ENCODE measurements around the gene SLBP. TPM values are rescaled to one million over a fixed set of nuclear protein-coding genes. Genes with fewer than 3 reads are reported as not detected.

SLBP gene
- total RNA-seq (31.8 and 33.9 TPM in 2 replicates), polyA plus RNA-seq (19.4 and 30.7 TPM in 2 replicates), polyA minus RNA-seq (38.3 and 109 TPM in 2 replicates)
- total RNA-seq (2013) = 50.5 TPM

- no peaks in the 10 kb centered on the region for H3K9me3 Mint-ChIP-seq (ENCODE audit: insufficient read depth)
- Histone ChIP-seq H3K4me2 (replicated peaks; ENCODE audit: low read depth, low read length, poor library complexity, severe bottlenecking) (peak within 1 kb of the TSS; percentile 97), H3K4me3 (ENCODE audit: control extremely low read depth in 1 of 5, extremely low read depth in 1 of 5, insufficient read depth in 1 of 5, low read depth in 2 of 5, low read length in 4 of 5) (peak within 1 kb of the TSS; percentile 78 to 100 (median 96)), H4K20me1 (ENCODE audit: control insufficient read depth, insufficient read depth, low read length, poor library complexity, severe bottlenecking) (peaks cover 45% of the 10 kb centered on the region), H3K9me3 (ENCODE audit: control extremely low read depth in 1 of 3, control insufficient read depth in 2 of 3, insufficient read depth in 1 of 3, low read length in 2 of 3) (no peaks in the 10 kb centered on the region), H3K27ac (ENCODE audit: low read length in 2 of 2) (peak within 1 kb of the TSS; percentile 83 to 99), H3K27me3 (replicated peaks in 1 of 4; ENCODE audit: control extremely low read depth in 1 of 4, control insufficient read depth in 3 of 4, insufficient read depth in 4 of 4, low read length in 3 of 4) (no peaks in the 10 kb centered on the region), H3K79me2 (ENCODE audit: control insufficient read depth, insufficient read depth, low read length) (peaks cover 73% of the 10 kb centered on the region), H3K36me3 (replicated peaks in 1 of 2; ENCODE audit: control extremely low read depth in 1 of 2, control insufficient read depth in 1 of 2, extremely low read depth in 1 of 2, insufficient read depth in 2 of 2, low read length in 1 of 2) (peaks cover 0 to 10% of the 10 kb centered on the region in 2 experiments), H2AFZ (ENCODE audit: insufficient read depth, low read depth, low read length, poor library complexity, severe bottlenecking) (peak within 1 kb of the TSS; percentile 84), H3K9ac (ENCODE audit: low read length) (peak within 1 kb of the TSS; percentile 93), H3K4me1 (ENCODE audit: control insufficient read depth in 2 of 2, insufficient read depth in 2 of 2, low read length in 2 of 2) (peaks cover 52 to 60% of the 10 kb centered on the region in 2 donors)
- ChIA-PET CTCF (interaction anchor here (0.5 to 6.1 kb wide), 9 partner anchors 8 to 445 kb away, joined by 3 to 75 read pairs (median 5); partner anchors contain the start of genes LETM1, TACC3 and TMEM129), POLR2A (interaction anchor here (0.7 to 3.8 kb wide), 5 partner anchors 10 to 63 kb away, joined by 3 to 61 read pairs (median 3); partner anchors contain the start of genes TACC3 and TMEM129)
- DNase-seq = peak; percentile 99
- intact Hi-C loops (cut with micrococcal nuclease) = loop anchor here (1.0 to 5.0 kb wide), 6 partner anchors 9 to 755 kb away; partner anchors contain the start of genes FAM53A, LETM1, RNF4 and TACC3
- no peak for TF ChIP-seq EZH2 (IDR thresholded peaks at IDR 0.05; ENCODE audit: borderline replicate concordance, insufficient read depth, low read depth, low read length, poor library complexity, severe bottlenecking)
- TF ChIP-seq, protein P1, sequence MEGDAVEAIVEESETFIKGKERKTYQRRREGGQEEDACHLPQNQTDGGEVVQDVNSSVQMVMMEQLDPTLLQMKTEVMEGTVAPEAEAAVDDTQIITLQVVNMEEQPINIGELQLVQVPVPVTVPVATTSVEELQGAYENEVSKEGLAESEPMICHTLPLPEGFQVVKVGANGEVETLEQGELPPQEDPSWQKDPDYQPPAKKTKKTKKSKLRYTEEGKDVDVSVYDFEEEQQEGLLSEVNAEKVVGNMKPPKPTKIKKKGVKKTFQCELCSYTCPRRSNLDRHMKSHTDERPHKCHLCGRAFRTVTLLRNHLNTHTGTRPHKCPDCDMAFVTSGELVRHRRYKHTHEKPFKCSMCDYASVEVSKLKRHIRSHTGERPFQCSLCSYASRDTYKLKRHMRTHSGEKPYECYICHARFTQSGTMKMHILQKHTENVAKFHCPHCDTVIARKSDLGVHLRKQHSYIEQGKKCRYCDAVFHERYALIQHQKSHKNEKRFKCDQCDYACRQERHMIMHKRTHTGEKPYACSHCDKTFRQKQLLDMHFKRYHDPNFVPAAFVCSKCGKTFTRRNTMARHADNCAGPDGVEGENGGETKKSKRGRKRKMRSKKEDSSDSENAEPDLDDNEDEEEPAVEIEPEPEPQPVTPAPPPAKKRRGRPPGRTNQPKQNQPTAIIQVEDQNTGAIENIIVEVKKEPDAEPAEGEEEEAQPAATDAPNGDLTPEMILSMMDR (IDR thresholded peaks at IDR 0.05) = no peak
- peak within 1 kb of the TSS; percentile 98 for H3K27ac Mint-ChIP-seq
- ATAC-seq (ENCODE audit: low read depth) = peak; percentile 86
- peak within 1 kb of the TSS; percentile 91 for H3K4me3 Mint-ChIP-seq
- peaks cover 66% of the 10 kb centered on the region for H3K4me1 Mint-ChIP-seq
- WGBS (ENCODE audit: insufficient coverage) = under 1% methylated on average over 98 of the region's 98 CpGs
- H3K27me3 Mint-ChIP-seq = no peaks in the 10 kb centered on the region
These were observed at the start of gene SLBP for GRCh38 chr4:1712216-1713002. Gene SLBP (minus strand): TSS chr4:1712319. CDS start chr4:1712188, 131 bp downstream.

Data from B cell (primary cell).